ENCODE measurements around the gene MACROD2.

DNA sequence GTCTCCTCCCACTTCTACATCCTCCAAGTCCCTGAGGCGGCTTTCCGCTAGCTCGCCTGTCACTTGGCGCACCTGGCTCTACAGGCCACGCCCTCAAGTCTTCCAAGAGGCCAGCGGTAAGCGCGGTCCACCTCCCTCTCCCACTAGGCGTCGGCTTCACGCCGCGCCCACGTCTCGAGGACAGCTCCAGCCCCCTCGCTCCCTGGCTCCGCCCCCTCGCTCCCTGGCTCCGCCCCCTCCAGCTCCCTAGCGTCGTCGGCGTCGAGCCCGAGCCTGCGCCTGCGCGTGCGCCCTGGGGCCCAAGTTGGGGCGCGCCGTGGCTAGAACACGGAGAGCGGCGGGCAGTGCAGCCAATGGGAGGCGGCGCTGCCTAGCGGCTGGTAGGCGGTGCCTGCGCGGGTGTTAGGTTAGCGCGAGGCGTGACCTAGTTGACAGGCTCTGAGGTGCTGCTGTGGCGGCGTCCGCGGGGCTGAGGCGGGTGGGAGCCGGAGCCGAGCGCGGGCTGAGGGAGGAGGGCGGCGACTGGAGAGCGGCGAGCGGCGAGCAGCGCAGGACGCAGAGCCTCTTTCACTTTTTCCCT is at the start of gene MACROD2:
- TF ChIP-seq, protein P1, sequence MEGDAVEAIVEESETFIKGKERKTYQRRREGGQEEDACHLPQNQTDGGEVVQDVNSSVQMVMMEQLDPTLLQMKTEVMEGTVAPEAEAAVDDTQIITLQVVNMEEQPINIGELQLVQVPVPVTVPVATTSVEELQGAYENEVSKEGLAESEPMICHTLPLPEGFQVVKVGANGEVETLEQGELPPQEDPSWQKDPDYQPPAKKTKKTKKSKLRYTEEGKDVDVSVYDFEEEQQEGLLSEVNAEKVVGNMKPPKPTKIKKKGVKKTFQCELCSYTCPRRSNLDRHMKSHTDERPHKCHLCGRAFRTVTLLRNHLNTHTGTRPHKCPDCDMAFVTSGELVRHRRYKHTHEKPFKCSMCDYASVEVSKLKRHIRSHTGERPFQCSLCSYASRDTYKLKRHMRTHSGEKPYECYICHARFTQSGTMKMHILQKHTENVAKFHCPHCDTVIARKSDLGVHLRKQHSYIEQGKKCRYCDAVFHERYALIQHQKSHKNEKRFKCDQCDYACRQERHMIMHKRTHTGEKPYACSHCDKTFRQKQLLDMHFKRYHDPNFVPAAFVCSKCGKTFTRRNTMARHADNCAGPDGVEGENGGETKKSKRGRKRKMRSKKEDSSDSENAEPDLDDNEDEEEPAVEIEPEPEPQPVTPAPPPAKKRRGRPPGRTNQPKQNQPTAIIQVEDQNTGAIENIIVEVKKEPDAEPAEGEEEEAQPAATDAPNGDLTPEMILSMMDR (IDR thresholded peaks at IDR 0.05), result peak in 2 of 4 experiments; percentile 33 to 43
- peak; percentile 94 for TF ChIP-seq POLR2AphosphoS5 (IDR thresholded peaks at IDR 0.05)
